Peyer's patch (tissue), 4 donors: Measurements from ENCODE around the gene VTCN1.

ENCODE experiments used
- POLR2A ChIP-seq, 2 donors: fragments of 450-650 bp; IDR thresholded peaks; one replicate each; pipeline ENCODE4 v1.5.1; 2017; ENCODE audit warnings: antibody characterized with exemption in 2 of 2, mild to moderate bottlenecking in 2 of 2, moderate library complexity in 2 of 2
- TF ChIP-seq, protein P1 (sequence below), 6 experiments: fragments of 450-650 bp in 4 of 6; fragments of 200-600 bp in 2 of 6; sonication (generic) in 1 of 6; IDR thresholded peaks; one replicate each; pipeline ENCODE4 v1.5.1; 2017 to 2019; ENCODE audit warnings: antibody characterized with exemption in 6 of 6, mild to moderate bottlenecking in 3 of 6, moderate library complexity in 1 of 6

DNA sequence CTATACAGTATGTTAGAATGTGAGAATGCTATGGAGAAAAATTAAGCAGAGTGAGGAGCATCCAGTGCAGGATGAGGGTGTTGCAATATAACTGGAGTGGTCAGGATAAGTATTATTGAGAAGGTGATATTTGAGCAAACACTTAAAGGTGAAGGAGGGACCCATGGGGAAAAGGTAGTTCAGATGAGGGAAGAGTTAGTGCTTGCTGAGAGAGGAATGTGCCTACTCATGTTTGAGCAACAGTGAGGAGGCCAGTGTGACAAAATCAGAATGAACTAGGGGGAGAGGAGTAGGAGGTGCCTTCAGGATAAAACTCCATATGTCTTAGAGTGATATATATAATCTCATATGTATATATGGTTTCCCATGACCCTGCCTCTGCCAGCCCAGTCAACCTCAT is 82.9 kb downstream of the VTCN1 start:
- TF ChIP-seq, protein P1, sequence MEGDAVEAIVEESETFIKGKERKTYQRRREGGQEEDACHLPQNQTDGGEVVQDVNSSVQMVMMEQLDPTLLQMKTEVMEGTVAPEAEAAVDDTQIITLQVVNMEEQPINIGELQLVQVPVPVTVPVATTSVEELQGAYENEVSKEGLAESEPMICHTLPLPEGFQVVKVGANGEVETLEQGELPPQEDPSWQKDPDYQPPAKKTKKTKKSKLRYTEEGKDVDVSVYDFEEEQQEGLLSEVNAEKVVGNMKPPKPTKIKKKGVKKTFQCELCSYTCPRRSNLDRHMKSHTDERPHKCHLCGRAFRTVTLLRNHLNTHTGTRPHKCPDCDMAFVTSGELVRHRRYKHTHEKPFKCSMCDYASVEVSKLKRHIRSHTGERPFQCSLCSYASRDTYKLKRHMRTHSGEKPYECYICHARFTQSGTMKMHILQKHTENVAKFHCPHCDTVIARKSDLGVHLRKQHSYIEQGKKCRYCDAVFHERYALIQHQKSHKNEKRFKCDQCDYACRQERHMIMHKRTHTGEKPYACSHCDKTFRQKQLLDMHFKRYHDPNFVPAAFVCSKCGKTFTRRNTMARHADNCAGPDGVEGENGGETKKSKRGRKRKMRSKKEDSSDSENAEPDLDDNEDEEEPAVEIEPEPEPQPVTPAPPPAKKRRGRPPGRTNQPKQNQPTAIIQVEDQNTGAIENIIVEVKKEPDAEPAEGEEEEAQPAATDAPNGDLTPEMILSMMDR (IDR thresholded peaks at IDR 0.05), result no peak
- TF ChIP-seq POLR2A (IDR thresholded peaks at IDR 0.05), result no peak
